Measurements from ENCODE around the gene TMEM117.

TMEM117 gene

GRCh38 chr12:43883748-43884147 is 47.9 kb downstream of the TMEM117 start:
- DNase-seq (ENCODE audit: low read depth in 2 of 2, low spot score in 1 of 2) = no peak

DNA sequence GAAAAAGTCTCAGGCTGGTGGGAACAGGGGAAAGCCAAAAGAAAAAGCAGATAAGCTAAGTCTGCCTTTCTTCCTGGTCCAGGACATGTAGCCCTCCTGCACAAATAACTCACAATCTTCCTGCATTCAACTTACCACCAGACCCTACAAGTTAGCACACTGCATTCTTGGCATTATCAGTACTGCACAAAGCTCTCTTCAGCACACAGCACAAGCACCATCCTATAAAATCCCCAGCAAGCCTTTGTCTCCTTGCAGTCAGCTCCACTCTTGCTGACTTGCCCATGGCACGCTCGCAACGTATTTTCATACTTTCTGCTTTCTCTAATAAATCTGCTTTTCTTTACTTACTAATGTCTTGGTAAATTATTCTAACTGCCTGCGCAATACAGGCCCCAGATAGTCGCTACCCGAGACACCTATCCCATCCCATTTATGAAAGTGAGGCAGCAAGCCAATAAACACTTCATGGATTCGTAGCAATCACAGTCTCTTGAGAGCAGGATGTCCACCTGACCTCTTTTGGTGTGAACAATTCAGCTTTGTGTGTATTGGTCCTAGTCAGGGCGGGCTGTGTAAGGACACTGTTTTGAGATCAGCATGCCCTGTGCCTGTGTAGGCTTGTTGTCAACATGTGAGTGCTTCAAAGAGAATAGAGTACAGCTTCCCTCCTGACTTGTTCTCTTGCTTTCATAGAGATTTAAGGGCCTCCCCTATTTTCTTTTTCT is 49.0 kb downstream of the TMEM117 start:
- DNase-seq (ENCODE audit: low read depth in 2 of 2, low spot score in 1 of 2) = no peak

DNA sequence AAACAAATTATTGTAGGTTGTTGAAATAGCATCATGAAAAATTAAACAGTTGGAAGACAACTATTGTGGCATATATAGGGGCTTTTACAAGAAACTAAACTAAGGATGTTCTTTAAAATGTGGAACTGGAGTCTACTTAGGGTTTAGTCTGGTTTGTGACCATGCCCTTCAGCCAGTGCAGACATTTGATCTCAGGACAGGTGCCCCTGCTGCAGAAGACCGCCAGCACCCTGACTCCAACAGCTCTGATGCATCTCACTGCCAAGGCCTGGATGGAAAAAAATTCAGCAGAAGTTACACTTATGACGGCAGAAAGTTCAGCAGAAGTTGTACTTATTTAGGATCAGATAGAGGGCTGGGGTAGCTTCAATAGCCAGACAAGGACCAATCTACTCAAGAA is 51.5 kb downstream of the TMEM117 start:
- DNase-seq (ENCODE audit: low read depth in 2 of 2, low spot score in 1 of 2) = no peak

- DNase-seq (ENCODE audit: low read depth in 2 of 2, low spot score in 1 of 2) = no peak
These were observed 56.1 kb downstream of the TMEM117 start for GRCh38 chr12:43891856-43892574.

GRCh38 chr12:43893670-43894069 is 57.8 kb downstream of the TMEM117 start:
- DNase-seq (ENCODE audit: low read depth in 2 of 2, low spot score in 1 of 2) = no peak

- DNase-seq (ENCODE audit: low read depth in 2 of 2, low spot score in 1 of 2) = no peak
These were observed 59.8 kb downstream of the TMEM117 start for GRCh38 chr12:43895580-43896206.

- DNase-seq (ENCODE audit: low read depth in 2 of 2, low spot score in 1 of 2) = no peak
These were observed 60.6 kb downstream of the TMEM117 start for GRCh38 chr12:43896496-43896895.

GRCh38 chr12:43898474-43898873 is 62.6 kb downstream of the TMEM117 start:
- DNase-seq (ENCODE audit: low read depth in 2 of 2, low spot score in 1 of 2) = no peak

DNA sequence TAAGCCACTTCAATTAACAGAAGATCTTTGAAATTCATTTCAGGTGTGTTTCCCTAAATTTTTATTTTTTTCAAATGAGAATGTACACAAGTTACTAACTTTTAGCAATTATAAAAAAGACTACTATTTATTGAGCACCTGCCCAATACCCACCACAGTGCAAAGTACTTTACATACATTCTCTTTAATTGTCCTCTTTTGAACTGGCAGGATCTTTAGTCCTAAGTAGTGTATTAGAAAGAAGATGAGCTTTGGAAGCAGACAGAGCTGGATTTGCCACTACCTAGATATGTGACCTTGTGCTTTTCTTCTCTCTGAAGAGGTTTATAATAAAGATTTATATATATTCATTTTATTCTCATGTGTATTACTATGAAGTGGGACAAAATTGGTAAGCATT is 63.7 kb downstream of the TMEM117 start:
- DNase-seq (ENCODE audit: low read depth in 2 of 2, low spot score in 1 of 2) = no peak

DNA sequence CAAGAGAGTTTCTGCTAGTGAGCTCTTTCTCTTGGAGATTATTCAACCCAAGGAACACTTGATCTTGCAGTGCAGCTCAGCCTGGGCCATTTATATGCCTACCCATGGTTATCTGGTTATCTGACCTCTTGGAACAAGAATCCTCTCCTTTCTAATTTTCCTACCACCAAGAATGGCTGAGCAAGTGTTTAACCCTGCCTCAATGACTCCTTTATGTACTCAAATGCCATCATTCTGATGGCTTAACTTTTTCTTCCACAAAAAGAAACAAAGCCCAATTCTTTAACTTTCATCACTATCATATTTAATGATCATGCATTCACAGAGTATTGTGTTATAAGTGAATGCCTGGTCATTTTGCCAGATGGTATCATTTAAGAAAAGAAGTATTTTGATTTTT is 67.8 kb downstream of the TMEM117 start:
- DNase-seq (ENCODE audit: low read depth in 2 of 2, low spot score in 1 of 2) = no peak

- no peak for DNase-seq (ENCODE audit: low read depth in 2 of 2, low spot score in 1 of 2)
These were observed 77.0 kb downstream of the TMEM117 start for GRCh38 chr12:43912859-43913258.

GRCh38 chr12:43914391-43914790 is 78.5 kb downstream of the TMEM117 start:
- DNase-seq (ENCODE audit: low read depth in 2 of 2, low spot score in 1 of 2) = no peak

DNA sequence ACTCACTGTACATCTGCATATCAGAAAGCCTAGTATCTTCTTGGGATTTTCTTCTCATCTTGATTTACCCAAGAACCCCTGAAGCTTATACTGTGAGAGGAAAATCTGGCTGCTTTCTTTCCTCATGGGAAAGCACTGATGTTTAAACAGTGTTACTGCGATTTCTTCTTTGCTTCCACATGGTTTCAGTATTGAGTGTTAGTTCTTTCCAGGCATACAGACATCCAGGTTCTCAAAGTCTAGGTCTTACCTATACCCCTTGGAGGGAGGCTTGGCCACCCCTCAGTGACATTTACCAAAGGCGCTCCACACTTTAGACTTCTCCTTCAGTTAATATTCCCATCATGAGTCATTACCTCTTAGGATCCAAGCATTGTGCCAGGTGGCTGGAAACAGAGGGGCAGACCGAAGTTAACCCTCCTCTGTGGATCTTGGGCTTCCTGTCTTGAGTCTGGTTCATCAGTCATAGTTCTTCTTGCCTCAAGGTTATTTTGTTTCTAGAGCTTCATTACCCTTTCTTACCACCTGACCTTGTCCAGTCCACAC is 79.1 kb downstream of the TMEM117 start:
- no peak for DNase-seq (ENCODE audit: low read depth in 2 of 2, low spot score in 1 of 2)

DNA sequence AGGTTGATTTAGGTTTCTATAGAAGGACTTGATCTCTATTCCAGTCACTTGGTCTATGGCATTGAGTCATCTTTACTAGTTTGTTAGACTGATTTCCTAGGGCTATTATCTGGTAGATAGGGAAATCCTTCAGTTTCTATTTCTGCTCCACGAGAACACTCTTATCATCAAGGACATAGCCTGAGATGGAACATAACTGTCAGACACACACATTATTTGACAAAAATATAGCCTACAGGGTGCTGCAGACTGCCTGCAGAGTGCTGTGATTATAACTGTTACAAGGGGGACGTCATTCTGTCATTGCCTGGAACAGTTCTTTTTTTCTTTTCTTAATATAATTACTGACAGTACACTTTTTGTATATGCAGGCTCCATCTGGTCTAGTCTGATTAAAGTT is 82.0 kb downstream of the TMEM117 start:
- DNase-seq (ENCODE audit: low read depth in 2 of 2, low spot score in 1 of 2) = no peak

GRCh38 chr12:43921666-43922337 is 85.9 kb downstream of the TMEM117 start:
- DNase-seq (ENCODE audit: low read depth in 2 of 2, low spot score in 1 of 2) = no peak

DNA sequence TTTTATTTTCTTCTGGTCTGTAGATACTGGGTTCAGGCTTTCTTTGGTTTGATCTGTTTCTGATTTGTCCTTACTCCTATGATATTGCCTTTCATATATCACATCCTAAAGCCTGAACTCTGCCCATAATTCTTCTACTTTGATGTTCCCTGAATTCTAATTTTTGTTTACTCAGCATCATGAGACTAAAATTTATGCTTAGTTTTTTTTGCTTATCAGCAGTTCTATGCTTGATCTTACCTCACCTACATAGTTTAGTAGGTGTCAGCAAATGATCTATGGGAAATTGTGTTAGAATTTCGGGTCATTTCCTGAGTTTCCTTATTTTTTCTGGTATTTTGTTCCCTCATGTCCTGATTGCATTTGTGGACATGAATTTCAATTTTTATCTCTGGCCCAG is 94.2 kb downstream of the TMEM117 start:
- DNase-seq (ENCODE audit: low read depth in 2 of 2, low spot score in 1 of 2) = no peak

DNA sequence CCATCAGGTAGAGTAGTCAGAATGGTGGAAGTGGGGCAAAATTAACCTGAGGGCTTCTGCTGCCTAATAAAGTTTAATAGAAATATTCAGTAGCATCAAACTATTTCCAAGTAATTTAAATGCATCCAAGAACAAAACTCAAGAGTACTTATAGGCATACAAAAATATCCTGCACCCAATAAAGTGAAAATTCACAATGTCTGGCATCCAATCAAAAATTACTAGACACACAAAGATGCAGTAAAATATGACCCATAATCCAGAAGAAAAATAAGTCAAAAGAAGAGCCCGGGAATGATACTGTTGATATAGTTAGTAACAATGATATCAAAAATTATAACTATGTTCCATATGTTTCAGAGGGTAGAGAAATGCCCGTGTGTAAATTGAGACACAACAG is 95.3 kb downstream of the TMEM117 start:
- DNase-seq (ENCODE audit: low read depth in 2 of 2, low spot score in 1 of 2) = no peak

GRCh38 chr12:43935581-43935980 is 99.7 kb downstream of the TMEM117 start:
- DNase-seq (ENCODE audit: low read depth in 2 of 2, low spot score in 1 of 2) = no peak

DNA sequence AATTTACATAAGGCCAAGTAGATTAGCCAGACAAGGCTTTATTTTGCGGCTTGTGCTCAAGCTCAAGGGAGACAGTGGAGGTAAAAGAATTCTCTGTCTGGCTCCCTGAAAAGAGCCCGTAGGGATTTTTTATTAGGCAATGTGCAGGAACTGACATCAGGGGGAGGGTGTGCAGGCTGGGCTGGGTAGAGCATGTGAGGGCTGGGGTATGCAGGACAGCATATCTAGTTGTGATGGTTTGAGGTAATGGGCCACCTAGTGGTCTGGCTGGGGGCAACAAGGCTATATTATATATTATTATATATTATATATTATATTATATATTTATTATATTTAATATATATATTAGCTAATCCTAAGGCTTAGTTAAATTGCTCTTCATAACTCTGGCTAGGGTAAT is 102.1 kb downstream of the TMEM117 start:
- DNase-seq (ENCODE audit: low read depth in 2 of 2, low spot score in 1 of 2) = no peak

GRCh38 chr12:43942379-43942778 is 106.5 kb downstream of the TMEM117 start:
- no peak for DNase-seq (ENCODE audit: low read depth in 2 of 2, low spot score in 1 of 2)

DNA sequence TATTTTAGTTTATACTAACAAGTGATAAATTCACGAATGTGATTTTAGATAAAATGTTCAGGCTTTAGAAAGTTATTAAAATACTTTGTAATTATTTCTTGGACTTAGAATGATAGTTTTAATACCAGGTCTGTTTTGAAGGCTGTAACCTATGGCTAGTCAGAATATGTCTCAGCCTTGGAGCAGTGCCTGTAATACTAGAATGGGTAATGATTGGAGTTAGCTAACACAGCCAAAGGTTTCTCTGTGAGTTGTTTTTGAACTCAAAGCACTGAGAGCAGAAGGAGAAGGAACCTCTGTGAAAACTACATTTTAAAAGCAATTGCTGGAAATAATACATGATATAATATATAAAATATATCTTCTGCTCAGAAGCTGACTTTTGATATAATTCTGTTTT is 110.1 kb downstream of the TMEM117 start:
- DNase-seq (ENCODE audit: low read depth in 2 of 2, low spot score in 1 of 2) = no peak

DNA sequence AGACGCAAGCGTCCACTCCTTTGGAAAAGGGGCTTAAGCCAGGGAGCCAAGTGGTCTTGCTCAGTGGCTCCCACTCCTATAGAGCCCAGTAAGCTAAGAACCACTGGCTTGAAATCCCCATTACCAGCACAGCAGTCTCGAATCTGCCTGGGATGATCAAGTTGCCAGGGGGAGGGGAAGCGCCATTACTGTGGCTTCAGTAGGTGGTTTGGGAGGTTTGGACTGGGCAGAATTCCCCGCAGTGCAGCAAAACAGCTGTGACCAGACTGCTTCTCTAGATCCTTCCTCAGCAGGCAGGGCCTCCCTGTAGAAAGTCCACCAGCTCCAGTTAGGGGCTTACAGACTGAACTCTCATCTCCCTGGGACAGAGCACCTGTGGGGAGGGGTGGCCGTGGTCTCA is 115.4 kb downstream of the TMEM117 start:
- DNase-seq (ENCODE audit: low read depth in 2 of 2, low spot score in 1 of 2) = no peak

Measured in stimulated activated CD8-positive, alpha-beta memory T cell treated with anti-CD3 and anti-CD28 coated beads, Interleukin-4, amount 100 ng/mL, for 1 hour (primary cell).